ENCODE results near the gene CYP19A1.
"Not testable (repeated sequence)": the region's sequence is repeated elsewhere in the genome, so short reads cannot be mapped to it uniquely, and the experiment has no call there.

Gene CYP19A1

GRCh38 chr15:51281368-51281967 is 56.9 kb downstream of the CYP19A1 start:
- no peak for TF ChIP-seq POLR2A (IDR thresholded peaks at IDR 0.05; ENCODE audit: low read depth, low read length)
- DNase-seq (ENCODE audit: insufficient read length, low spot score) (peak; percentile 28), FAIRE-seq (no peak)

GRCh38 chr15:51280838-51281237 is 57.6 kb downstream of the CYP19A1 start:
- FAIRE-seq = no peak
- DNase-seq (ENCODE audit: insufficient read length, low spot score) = no peak
- no peak for TF ChIP-seq POLR2A (IDR thresholded peaks at IDR 0.05; ENCODE audit: low read depth, low read length)

GRCh38 chr15:51279391-51279790 is 59.0 kb downstream of the CYP19A1 start:
- FAIRE-seq (no peak), DNase-seq (ENCODE audit: insufficient read length, low spot score) (no peak)
- no peak for TF ChIP-seq POLR2A (IDR thresholded peaks at IDR 0.05; ENCODE audit: low read depth, low read length)

GRCh38 chr15:51277101-51277500 is 61.3 kb downstream of the CYP19A1 start:
- no peak for DNase-seq (ENCODE audit: insufficient read length, low spot score)
- no peak for TF ChIP-seq POLR2A (IDR thresholded peaks at IDR 0.05; ENCODE audit: low read depth, low read length)
- no peak for FAIRE-seq

- FAIRE-seq = no peak
These were observed 63.4 kb downstream of the CYP19A1 start for GRCh38 chr15:51274956-51275355.

GRCh38 chr15:51270706-51271105 is 67.7 kb downstream of the CYP19A1 start:
- DNase-seq (ENCODE audit: insufficient read length, low spot score) = no peak
- TF ChIP-seq POLR2A (IDR thresholded peaks at IDR 0.05; ENCODE audit: low read depth, low read length) = no peak
- FAIRE-seq = no peak

More at GRCh38 chr15:51274956-51275355, 63.4 kb downstream of the CYP19A1 start:
- TF ChIP-seq POLR2A (IDR thresholded peaks at IDR 0.05; ENCODE audit: low read depth, low read length) = no peak
- no peak for DNase-seq (ENCODE audit: insufficient read length, low spot score)

GRCh38 chr15:51269496-51269895 is 68.9 kb downstream of the CYP19A1 start:
- no peak for DNase-seq (ENCODE audit: insufficient read length, low spot score)
- FAIRE-seq = no peak
- no peak for TF ChIP-seq POLR2A (IDR thresholded peaks at IDR 0.05; ENCODE audit: low read depth, low read length)

GRCh38 chr15:51267703-51268083 is 70.7 kb downstream of the CYP19A1 start:
- DNase-seq (ENCODE audit: insufficient read length, low spot score) (peak; percentile 19), FAIRE-seq (no peak)
- TF ChIP-seq POLR2A (IDR thresholded peaks at IDR 0.05; ENCODE audit: low read depth, low read length) = no peak

GRCh38 chr15:51267051-51267702 is 71.2 kb downstream of the CYP19A1 start:
- FAIRE-seq (no peak), DNase-seq (ENCODE audit: insufficient read length, low spot score) (no peak)
- no peak for TF ChIP-seq POLR2A (IDR thresholded peaks at IDR 0.05; ENCODE audit: low read depth, low read length)

GRCh38 chr15:51266656-51267050 is 71.7 kb downstream of the CYP19A1 start:
- DNase-seq (ENCODE audit: insufficient read length, low spot score) (no peak), FAIRE-seq (no peak)
- no peak for TF ChIP-seq POLR2A (IDR thresholded peaks at IDR 0.05; ENCODE audit: low read depth, low read length)

- no peak for DNase-seq (ENCODE audit: insufficient read length, low spot score)
- FAIRE-seq = no peak
- TF ChIP-seq POLR2A (IDR thresholded peaks at IDR 0.05; ENCODE audit: low read depth, low read length) = no peak
These were observed 73.3 kb downstream of the CYP19A1 start for GRCh38 chr15:51265037-51265555.

GRCh38 chr15:51263726-51264125 is 74.7 kb downstream of the CYP19A1 start:
- FAIRE-seq = no peak
- DNase-seq (ENCODE audit: insufficient read length, low spot score) = no peak
- TF ChIP-seq POLR2A (IDR thresholded peaks at IDR 0.05; ENCODE audit: low read depth, low read length) = no peak

- no peak for TF ChIP-seq POLR2A (IDR thresholded peaks at IDR 0.05; ENCODE audit: low read depth, low read length)
- DNase-seq (ENCODE audit: insufficient read length, low spot score) = no peak
- no peak for FAIRE-seq
These were observed 75.3 kb downstream of the CYP19A1 start for GRCh38 chr15:51263116-51263515.

- TF ChIP-seq POLR2A (IDR thresholded peaks at IDR 0.05; ENCODE audit: low read depth, low read length) = no peak
- DNase-seq (ENCODE audit: insufficient read length, low spot score) = no peak
- no peak for FAIRE-seq
These were observed 75.9 kb downstream of the CYP19A1 start for GRCh38 chr15:51262463-51262862.

GRCh38 chr15:51261113-51261512 is 77.3 kb downstream of the CYP19A1 start:
- not testable (repeated sequence) for FAIRE-seq

More at GRCh38 chr15:51261113-51261512, 77.3 kb downstream of the CYP19A1 start:
- DNase-seq (ENCODE audit: insufficient read length, low spot score) = not testable (repeated sequence)

All from H54 (cell line).